HEK293 (cell line): Measurements from ENCODE around the gene NTN3.
A peak's percentile ranks its signal among the peaks of the same experiment; 100 is the strongest.

Experiments used
- CTCF ChIA-PET: fragments of 350-600 bp; formaldehyde crosslinking; extraction: SDS; loops from one replicate; lab custom pipeline; 2021; ENCODE audit warnings: antibody characterized with exemption; lab: Yijun Ruan, JAX
- POLR2A ChIA-PET: fragments of 300-600 bp; formaldehyde crosslinking; extraction: SDS; loops from one replicate; lab custom pipeline; 2020; ENCODE audit warnings: antibody characterized with exemption, inconsistent platforms; lab: Yijun Ruan, JAX
- H3K27ac ChIP-seq: fragments of 200-500 bp; sonication (Bioruptor generic); 2 replicates; pipeline ENCODE4 v1.5.1; 2014; ENCODE audit warnings: low read depth, low read length, control low read depth, inconsistent platforms; ENCODE audit errors: extremely low read depth
- H3K36me3 ChIP-seq, 2 experiments: fragments of 200-500 bp in 1 of 2; sonication (Bioruptor generic) in 1 of 2; 1 replicate in 1 of 2; 2 replicates in 1 of 2; pipeline ENCODE4 v1.5.1; 2014 to 2017; ENCODE audit warnings: inconsistent platforms in 2 of 2, low read length in 2 of 2; ENCODE audit not compliant: control insufficient read depth in 2 of 2, insufficient read depth in 1 of 2
- H3K4me1 ChIP-seq: fragments of 200-500 bp; sonication (Bioruptor generic); 2 replicates; pipeline ENCODE4 v1.5.1; 2014; ENCODE audit warnings: mild to moderate bottlenecking, low read length, inconsistent platforms; ENCODE audit not compliant: control insufficient read depth, insufficient read depth
- H3K4me3 ChIP-seq: 2 replicates; pipeline ENCODE4 v1.5.1; 2011; ENCODE audit warnings: low read depth, mild to moderate bottlenecking, control low read depth, low read length, moderate library complexity
- H3K9me3 ChIP-seq: fragments of 200-500 bp; sonication (Bioruptor generic); 2 replicates; pipeline ENCODE4 v1.5.1; 2014; ENCODE audit warnings: low read depth, low read length, inconsistent platforms; ENCODE audit not compliant: control insufficient read depth, insufficient read depth
- EGR2 ChIP-seq: fragments of 450-650 bp; formaldehyde crosslinking; IDR thresholded peaks from 2 replicates; pipeline ENCODE4 v1.5.1; 2016; ENCODE audit warnings: low read depth, missing biosample characterization, missing genetic modification characterization
- ELK4 ChIP-seq: IDR thresholded peaks from 2 replicates; pipeline ENCODE4 v1.6.1; 2011; ENCODE audit warnings: mild to moderate bottlenecking, low read depth, low read length, borderline replicate concordance
- GLIS1 ChIP-seq: fragments of 450-650 bp; formaldehyde crosslinking; IDR thresholded peaks from 2 replicates; pipeline ENCODE4 v1.5.1; 2016; ENCODE audit warnings: missing biosample characterization, missing genetic modification characterization
- HOXA7 ChIP-seq: sonication (generic); formaldehyde crosslinking; IDR thresholded peaks from 2 replicates; pipeline ENCODE4 v1.8.1; 2022; ENCODE audit warnings: missing genetic modification reagents, borderline replicate concordance
- KLF7 ChIP-seq: fragments of 450-650 bp; formaldehyde crosslinking; IDR thresholded peaks from 2 replicates; pipeline ENCODE4 v1.5.1; 2016; ENCODE audit warnings: missing biosample characterization, missing genetic modification characterization, borderline replicate concordance
- SALL2 ChIP-seq: fragments of 450-650 bp; formaldehyde crosslinking; IDR thresholded peaks from 2 replicates; pipeline ENCODE4 v1.5.0; 2017; ENCODE audit warnings: missing biosample characterization, mild to moderate bottlenecking, missing genetic modification characterization, borderline replicate concordance
- YY1 ChIP-seq: fragments of 450-650 bp; formaldehyde crosslinking; IDR thresholded peaks from 2 replicates; pipeline ENCODE4 v1.5.1; 2018; ENCODE audit warnings: missing biosample characterization, missing genetic modification characterization
- ZBTB26 ChIP-seq: fragments of 450-650 bp; formaldehyde crosslinking; optimal IDR thresholded peaks from 2 replicates; pipeline ENCODE3; 2016; ENCODE audit warnings: missing biosample characterization, mild to moderate bottlenecking, missing genetic modification characterization
- ZIC2 ChIP-seq: fragments of 450-650 bp; formaldehyde crosslinking; IDR thresholded peaks from 2 replicates; pipeline ENCODE4 v1.5.1; 2016; ENCODE audit warnings: missing biosample characterization, missing genetic modification characterization
- ZNF140 ChIP-seq: fragments of 450-650 bp; formaldehyde crosslinking; IDR thresholded peaks from 2 replicates; pipeline ENCODE4 v1.5.1; 2016; ENCODE audit warnings: missing biosample characterization, missing genetic modification characterization
- ZNF184 ChIP-seq: fragments of 450-650 bp; IDR thresholded peaks from 2 replicates; pipeline ENCODE4 v1.5.1; 2018; ENCODE audit warnings: missing biosample characterization, mild to moderate bottlenecking, missing genetic modification characterization
- ZNF202 ChIP-seq: fragments of 450-650 bp; formaldehyde crosslinking; IDR thresholded peaks from 2 replicates; pipeline ENCODE4 v1.5.1; 2016; ENCODE audit warnings: missing biosample characterization, missing genetic modification characterization, borderline replicate concordance
- ZNF214 ChIP-seq: fragments of 450-650 bp; formaldehyde crosslinking; IDR thresholded peaks from 2 replicates; pipeline ENCODE4 v1.5.1; 2017; ENCODE audit warnings: missing biosample characterization, mild to moderate bottlenecking, missing genetic modification characterization, borderline replicate concordance
- ZNF26 ChIP-seq: fragments of 450-650 bp; formaldehyde crosslinking; IDR thresholded peaks from 2 replicates; pipeline ENCODE4 v1.5.1; 2016; ENCODE audit warnings: missing biosample characterization, missing genetic modification characterization
- ZNF37A ChIP-seq: fragments of 450-650 bp; IDR thresholded peaks from 2 replicates; pipeline ENCODE4 v1.5.1; 2018; ENCODE audit warnings: missing biosample characterization, missing genetic modification characterization
- ZNF600 ChIP-seq: fragments of 450-650 bp; formaldehyde crosslinking; IDR thresholded peaks from 2 replicates; pipeline ENCODE4 v1.5.1; 2016; ENCODE audit warnings: missing biosample characterization, missing genetic modification characterization
- ZNF621 ChIP-seq: fragments of 450-650 bp; formaldehyde crosslinking; IDR thresholded peaks from 2 replicates; pipeline ENCODE4 v1.5.1; 2017; ENCODE audit warnings: missing biosample characterization, missing genetic modification characterization
- ZNF692 ChIP-seq: fragments of 450-650 bp; formaldehyde crosslinking; IDR thresholded peaks from 2 replicates; pipeline ENCODE4 v1.5.1; 2016; ENCODE audit warnings: missing biosample characterization, missing genetic modification characterization
- ZNF776 ChIP-seq: fragments of 450-650 bp; formaldehyde crosslinking; IDR thresholded peaks from 2 replicates; pipeline ENCODE4 v1.5.0; 2017; ENCODE audit warnings: missing biosample characterization, missing genetic modification characterization, borderline replicate concordance
- ZNF777 ChIP-seq: fragments of 450-650 bp; formaldehyde crosslinking; IDR thresholded peaks from 2 replicates; pipeline ENCODE4 v1.5.1; 2017; ENCODE audit warnings: missing biosample characterization, missing genetic modification characterization, borderline replicate concordance
- ZNF843 ChIP-seq: fragments of 450-650 bp; formaldehyde crosslinking; IDR thresholded peaks from 2 replicates; pipeline ENCODE4 v1.5.1; 2016; ENCODE audit warnings: missing biosample characterization, missing genetic modification characterization
- ZSCAN16 ChIP-seq: fragments of 450-650 bp; formaldehyde crosslinking; IDR thresholded peaks from 2 replicates; pipeline ENCODE4 v1.5.1; 2016; ENCODE audit warnings: missing biosample characterization, missing genetic modification characterization

Gene NTN3

GRCh38 chr16:2516391-2517240 lies 45.5 kb downstream of the NTN3 start:
- Histone ChIP-seq H3K27ac (no peak overlapping the region; the same call in 1 of the 2 replicates), H3K36me3 (peaks cover 0 to 34% of the 10 kb centered on the region in 2 experiments; a peak in 2 of 3 replicates), H3K4me1 (peaks cover 3% of the 10 kb centered on the region), H3K9me3 (no peaks in the 10 kb centered on the region), H3K4me3 (no peak overlapping the region)
- ChIA-PET POLR2A (no interaction called here), CTCF (interaction anchor here (0.7 kb wide), 1 partner anchor 406 kb away, joined by 3 read pairs; no protein-coding TSS in a partner anchor)
- TF ChIP-seq ZNF776 (no peak), SALL2 (tag by site-specific recombination) (no peak), ZNF214 (no peak), ZNF140 (0 out of 2 replicates have a peak, but pooled peaks have one; percentile 10), ZIC2 (tag by site-specific recombination) (peak; percentile 98)

GRCh38 chr16:2517954-2518605 lies 47.0 kb downstream of the NTN3 start:
- ChIA-PET CTCF (interaction anchor here (1.0 kb wide), 1 partner anchor 17 kb away, joined by 3 read pairs; no protein-coding TSS in a partner anchor), POLR2A (interaction anchor here (0.8 to 2.1 kb wide), 2 partner anchors 20 to 21 kb away, joined by 3 to 8 read pairs; partner anchors contain the start of gene PDPK1)
- Histone ChIP-seq H3K4me1 (peaks cover 3% of the 10 kb centered on the region), H3K36me3 (peaks cover 0 to 46% of the 10 kb centered on the region in 2 experiments; a peak in 2 of 3 replicates), H3K4me3 (no peak overlapping the region), H3K27ac (0 out of 2 replicates have a peak overlapping the region, but pooled peaks have one; percentile 9), H3K9me3 (no peaks in the 10 kb centered on the region)
- no peak for TF ChIP-seq SALL2 (tag by site-specific recombination)
- peak; percentile 74 for TF ChIP-seq GLIS1 (tag by site-specific recombination)

- Histone ChIP-seq H3K27ac (no peak overlapping the region), H3K4me1 (peaks cover 3% of the 10 kb centered on the region), H3K36me3 (peaks cover 0 to 56% of the 10 kb centered on the region in 2 experiments; a peak in 2 of 3 replicates), H3K9me3 (no peaks in the 10 kb centered on the region), H3K4me3 (no peak overlapping the region)
- POLR2A ChIA-PET, result interaction anchor here (0.8 to 2.6 kb wide), 3 partner anchors 13 to 22 kb away, joined by 3 to 25 read pairs (median 8); partner anchors contain the start of genes CEMP1 and PDPK1
- CTCF ChIA-PET, result interaction anchor here (0.6 to 1.0 kb wide), 2 partner anchors 18 to 303 kb away, joined by 3 read pairs; no protein-coding TSS in a partner anchor
- TF ChIP-seq YY1 (tag by site-specific recombination) (no peak), ZNF777 (no peak), ZSCAN16 (tag by site-specific recombination) (no peak), ZNF202 (no peak), ELK4 (no peak), KLF7 (tag by site-specific recombination) (no peak), ZBTB26 (tag by site-specific recombination) (no peak), ZNF843 (tag by site-specific recombination) (no peak), HOXA7 (CRISPR knock-in tag) (no peak), ZNF184 (no peak), ZNF37A (tag by site-specific recombination) (no peak), ZNF26 (tag by site-specific recombination) (no peak), ZNF621 (no peak), EGR2 (peak; percentile 35; the same call in 1 of the 2 replicates), ZNF600 (no peak), ZNF692 (tag by site-specific recombination) (no peak)
Observed at GRCh38 chr16:2518823-2519710, 48.0 kb downstream of the NTN3 start.
